Measurements from ENCODE around the gene PSMB3.

Gene PSMB3

DNA sequence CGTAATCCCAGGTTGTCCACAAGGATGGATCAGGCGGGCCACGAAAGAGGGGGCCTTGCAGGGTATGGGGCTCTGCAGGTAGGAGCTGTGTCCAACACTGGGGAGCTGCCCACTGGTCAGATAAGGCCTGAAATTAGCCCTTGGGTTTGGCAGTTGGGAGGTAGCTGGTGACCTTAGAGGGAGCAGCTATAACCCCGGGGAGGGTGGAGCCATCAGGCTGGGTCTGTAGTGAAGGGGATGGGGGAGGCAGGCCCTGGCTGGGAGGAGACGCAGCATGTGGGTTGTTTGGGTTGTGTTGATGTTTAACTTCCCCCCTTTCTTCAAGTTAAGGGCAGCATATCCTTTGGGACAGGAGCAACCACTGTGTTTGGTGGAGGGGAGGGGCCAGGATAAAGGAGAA, 41.6 kb upstream of the PSMB3 start:
- H3K4me3 ChIP-seq (ENCODE audit: low read depth, low read length), result no peak overlapping the region
- TF ChIP-seq, protein P1, sequence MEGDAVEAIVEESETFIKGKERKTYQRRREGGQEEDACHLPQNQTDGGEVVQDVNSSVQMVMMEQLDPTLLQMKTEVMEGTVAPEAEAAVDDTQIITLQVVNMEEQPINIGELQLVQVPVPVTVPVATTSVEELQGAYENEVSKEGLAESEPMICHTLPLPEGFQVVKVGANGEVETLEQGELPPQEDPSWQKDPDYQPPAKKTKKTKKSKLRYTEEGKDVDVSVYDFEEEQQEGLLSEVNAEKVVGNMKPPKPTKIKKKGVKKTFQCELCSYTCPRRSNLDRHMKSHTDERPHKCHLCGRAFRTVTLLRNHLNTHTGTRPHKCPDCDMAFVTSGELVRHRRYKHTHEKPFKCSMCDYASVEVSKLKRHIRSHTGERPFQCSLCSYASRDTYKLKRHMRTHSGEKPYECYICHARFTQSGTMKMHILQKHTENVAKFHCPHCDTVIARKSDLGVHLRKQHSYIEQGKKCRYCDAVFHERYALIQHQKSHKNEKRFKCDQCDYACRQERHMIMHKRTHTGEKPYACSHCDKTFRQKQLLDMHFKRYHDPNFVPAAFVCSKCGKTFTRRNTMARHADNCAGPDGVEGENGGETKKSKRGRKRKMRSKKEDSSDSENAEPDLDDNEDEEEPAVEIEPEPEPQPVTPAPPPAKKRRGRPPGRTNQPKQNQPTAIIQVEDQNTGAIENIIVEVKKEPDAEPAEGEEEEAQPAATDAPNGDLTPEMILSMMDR (IDR thresholded peaks at IDR 0.05; ENCODE audit: low read depth, low read length, missing control alignments), result no peak
- DNase-seq (ENCODE audit: low read depth), result no peak

DNA sequence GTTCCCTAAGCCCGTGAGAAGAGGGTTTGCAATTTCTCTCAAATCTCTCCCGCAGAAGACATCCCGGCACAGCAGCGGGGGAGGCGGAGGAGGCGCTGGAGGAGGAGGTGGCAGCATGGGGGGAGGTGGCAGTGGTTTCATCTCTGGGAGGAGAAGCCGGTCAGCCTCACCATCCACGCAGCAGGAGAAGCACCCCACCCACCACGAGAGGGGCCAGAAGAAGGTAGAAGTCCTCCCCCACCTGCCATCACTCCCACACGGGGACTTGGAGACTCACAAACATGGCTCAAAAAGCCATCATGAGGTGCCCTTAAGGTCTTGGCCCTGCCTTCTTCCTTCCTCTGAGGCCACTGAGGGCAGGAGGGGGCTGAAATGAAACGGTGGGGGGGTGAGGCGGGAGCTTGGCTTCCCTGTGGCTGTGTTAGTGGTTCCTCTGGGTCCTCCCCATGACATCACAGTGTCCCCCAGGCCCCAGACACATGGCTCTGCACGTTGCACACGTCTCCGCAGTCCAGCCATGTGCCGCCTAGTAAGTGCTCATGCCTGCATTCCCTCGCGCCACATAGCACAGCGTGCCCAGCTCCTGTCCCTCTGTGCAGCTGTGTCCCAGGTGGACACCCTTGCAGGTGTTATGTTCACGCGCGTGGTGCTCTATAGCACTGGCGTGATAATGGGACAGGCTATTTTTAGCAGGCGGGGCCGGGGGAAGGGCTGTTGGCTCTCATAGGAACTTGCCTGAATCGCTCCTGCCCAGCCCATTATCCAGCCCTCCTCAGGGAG, 40.6 kb upstream of the PSMB3 start:
- TF ChIP-seq, protein P1 (IDR thresholded peaks at IDR 0.05; ENCODE audit: low read depth, low read length, missing control alignments), result no peak
- DNase-seq (ENCODE audit: low read depth), result no peak
- H3K4me3 ChIP-seq (ENCODE audit: low read depth, low read length), result no peak overlapping the region

DNA sequence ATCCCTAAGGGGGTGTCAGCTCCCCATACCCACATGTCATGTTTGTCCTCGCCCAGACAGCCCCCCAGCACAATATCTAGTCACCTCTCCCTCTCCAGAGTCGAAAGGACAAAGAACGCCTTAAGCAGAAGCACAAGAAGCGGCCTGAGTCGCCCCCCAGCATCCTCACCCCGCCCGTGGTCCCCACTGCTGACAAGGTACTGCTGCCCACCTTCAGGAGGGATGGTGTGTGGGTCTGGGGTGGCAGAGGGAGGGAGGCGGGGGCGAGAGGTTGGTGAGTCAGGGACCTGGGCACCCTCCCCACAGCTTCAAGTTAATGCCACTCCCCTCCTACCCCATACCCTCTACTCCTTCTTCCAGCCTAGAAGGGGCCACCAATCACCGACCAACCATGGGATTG, 39.9 kb upstream of the PSMB3 start:
- H3K4me3 ChIP-seq (ENCODE audit: low read depth, low read length), result no peak overlapping the region
- TF ChIP-seq, protein P1 (IDR thresholded peaks at IDR 0.05; ENCODE audit: low read depth, low read length, missing control alignments), result no peak
- DNase-seq (ENCODE audit: low read depth), result no peak

DNA sequence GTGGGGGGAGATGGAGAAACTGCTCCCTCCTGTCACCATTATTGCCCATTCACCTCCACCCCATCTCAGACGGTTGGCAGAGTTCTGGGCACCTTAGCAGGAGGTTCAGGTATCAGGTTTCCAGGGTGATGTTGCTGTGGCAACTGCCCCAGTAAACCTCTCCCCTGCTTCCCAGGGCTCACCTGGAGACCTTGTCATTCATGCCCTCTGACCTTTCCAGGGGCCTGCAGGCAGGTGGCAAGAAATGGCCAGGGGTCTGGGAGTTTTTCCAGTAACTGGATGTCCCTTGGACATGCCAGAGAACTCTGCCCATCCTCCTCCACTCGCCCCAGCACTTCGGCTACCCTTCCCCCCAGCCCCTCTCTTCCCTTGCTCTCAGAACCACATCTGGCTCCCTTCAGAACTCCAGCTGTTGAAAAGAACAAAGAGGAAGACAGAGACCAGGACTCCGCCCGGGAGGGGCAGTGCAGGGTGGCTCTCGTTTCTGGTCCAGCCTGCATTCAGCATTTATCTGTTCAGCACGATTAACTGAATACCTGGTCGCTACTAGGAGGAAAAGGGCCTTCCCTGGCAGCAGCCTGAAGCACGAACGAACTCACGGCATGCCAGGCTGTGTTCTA, 39.0 kb upstream of the PSMB3 start:
- TF ChIP-seq, protein P1 (IDR thresholded peaks at IDR 0.05; ENCODE audit: low read depth, low read length, missing control alignments), result no peak
- no peak for DNase-seq (ENCODE audit: low read depth)
- no peak overlapping the region for H3K4me3 ChIP-seq (ENCODE audit: low read depth, low read length)

DNA sequence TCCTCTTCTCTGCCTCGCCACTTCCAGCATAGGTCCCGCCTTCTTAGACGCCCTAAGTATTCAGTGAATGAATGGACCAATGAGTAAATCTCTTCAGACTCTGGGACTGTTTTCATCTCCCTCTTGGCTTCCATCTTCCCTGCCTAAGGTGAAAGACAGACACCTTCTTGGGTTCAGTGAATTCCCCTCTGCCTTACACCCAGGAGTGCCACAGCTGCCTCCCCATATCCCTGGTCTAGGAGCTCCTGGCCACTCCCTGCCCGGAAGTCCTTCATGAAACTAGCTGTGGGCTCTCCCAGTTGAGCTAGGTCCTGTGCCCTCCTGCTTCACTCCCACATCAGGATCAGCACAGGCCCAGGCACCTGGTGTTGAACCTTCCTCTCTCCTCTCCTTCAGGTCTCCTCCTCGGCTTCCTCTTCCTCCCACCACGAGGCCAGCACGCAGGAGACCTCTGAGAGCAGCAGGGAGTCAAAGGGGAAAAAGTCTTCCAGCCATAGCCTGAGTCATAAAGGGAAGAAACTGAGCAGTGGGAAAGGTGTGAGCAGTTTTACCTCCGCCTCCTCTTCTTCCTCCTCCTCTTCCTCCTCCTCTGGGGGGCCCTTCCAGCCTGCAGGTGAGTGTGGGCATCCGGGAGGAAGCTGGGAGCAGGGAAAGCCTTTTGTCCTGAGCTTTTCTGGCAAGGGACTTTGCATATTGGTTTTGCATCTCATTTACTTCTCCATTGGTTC, 37.2 kb upstream of the PSMB3 start:
- no peak for DNase-seq (ENCODE audit: low read depth)
- TF ChIP-seq, protein P1 (IDR thresholded peaks at IDR 0.05; ENCODE audit: low read depth, low read length, missing control alignments), result no peak
- H3K4me3 ChIP-seq (ENCODE audit: low read depth, low read length), result no peak overlapping the region

DNA sequence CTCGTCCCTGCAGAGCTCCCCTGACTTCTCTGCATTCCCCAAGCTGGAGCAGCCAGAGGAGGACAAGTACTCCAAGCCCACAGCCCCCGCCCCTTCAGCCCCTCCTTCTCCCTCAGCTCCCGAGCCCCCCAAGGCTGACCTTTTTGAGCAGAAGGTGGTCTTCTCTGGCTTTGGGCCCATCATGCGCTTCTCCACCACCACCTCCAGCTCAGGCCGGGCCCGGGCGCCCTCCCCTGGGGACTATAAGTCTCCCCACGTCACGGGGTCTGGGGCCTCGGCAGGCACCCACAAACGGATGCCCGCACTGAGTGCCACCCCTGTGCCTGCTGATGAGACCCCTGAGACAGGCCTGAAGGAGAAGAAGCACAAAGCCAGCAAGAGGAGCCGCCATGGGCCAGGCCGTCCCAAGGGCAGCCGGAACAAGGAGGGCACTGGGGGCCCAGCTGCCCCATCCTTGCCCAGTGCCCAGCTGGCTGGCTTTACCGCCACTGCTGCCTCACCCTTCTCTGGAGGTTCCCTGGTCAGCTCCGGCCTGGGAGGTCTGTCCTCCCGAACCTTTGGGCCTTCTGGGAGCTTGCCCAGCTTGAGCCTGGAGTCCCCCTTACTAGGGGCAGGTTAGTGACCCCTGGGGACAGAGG, 36.1 kb upstream of the PSMB3 start:
- no peak for DNase-seq (ENCODE audit: low read depth)
- no peak overlapping the region for H3K4me3 ChIP-seq (ENCODE audit: low read depth, low read length)
- TF ChIP-seq, protein P1 (IDR thresholded peaks at IDR 0.05; ENCODE audit: low read depth, low read length, missing control alignments), result no peak

Data from GM12864 (cell line).